ENCODE measurements around the gene ZMYND15. TPM values are rescaled to one million over a fixed set of nuclear protein-coding genes. Genes with fewer than 3 reads are reported as not detected.

Gene ZMYND15
- total and polyA plus RNA-seq, 2 of the 13 experiments (the other 11 are each of a cell fraction or from before 2014, with no cell fraction given), result 0.24 to 2.7 TPM

DNA sequence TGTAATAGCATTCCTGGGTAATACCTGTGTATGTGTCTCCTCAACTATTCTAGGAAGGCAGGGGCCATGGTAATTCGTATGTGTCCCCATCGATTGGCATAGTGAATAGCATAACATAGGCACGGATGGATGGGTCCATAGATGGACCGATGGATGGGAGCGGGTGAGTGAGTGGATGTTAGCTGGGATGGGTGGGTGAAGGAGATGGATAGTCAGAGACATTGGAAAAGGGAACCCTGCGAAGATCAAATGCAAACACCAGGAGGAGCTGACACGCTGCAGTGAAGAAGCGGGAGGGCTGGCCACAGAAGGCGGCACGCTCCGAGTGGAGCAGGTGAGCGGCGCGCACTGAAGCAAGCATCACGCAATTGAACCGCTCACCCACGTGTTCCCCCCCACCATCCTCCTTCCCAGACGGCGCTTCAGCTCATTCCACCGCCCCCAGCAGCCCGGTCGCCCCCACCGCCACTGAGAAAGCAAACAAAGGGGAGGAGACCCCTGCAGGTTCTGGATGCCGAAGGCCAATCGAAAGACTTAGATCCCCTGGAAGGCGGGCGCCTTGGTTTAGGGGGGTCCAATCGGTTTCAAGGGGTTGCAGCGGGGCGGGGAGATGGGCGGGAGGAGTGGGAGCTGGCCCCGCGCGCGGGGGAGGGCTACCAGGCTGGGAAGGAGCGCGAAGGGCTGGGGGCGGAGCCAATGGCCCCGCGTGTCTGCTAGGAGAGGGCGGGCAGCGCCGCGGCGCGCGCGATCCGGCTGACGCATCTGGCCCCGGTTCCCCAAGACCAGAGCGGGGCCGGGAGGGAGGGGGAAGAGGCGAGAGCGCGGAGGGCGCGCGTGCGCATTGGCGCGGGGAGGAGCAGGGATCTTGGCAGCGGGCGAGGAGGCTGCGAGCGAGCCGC, 29.6 kb upstream of the ZMYND15 start, which contains the start of gene ARRB2 (continued):
- TF ChIP-seq, protein P1, sequence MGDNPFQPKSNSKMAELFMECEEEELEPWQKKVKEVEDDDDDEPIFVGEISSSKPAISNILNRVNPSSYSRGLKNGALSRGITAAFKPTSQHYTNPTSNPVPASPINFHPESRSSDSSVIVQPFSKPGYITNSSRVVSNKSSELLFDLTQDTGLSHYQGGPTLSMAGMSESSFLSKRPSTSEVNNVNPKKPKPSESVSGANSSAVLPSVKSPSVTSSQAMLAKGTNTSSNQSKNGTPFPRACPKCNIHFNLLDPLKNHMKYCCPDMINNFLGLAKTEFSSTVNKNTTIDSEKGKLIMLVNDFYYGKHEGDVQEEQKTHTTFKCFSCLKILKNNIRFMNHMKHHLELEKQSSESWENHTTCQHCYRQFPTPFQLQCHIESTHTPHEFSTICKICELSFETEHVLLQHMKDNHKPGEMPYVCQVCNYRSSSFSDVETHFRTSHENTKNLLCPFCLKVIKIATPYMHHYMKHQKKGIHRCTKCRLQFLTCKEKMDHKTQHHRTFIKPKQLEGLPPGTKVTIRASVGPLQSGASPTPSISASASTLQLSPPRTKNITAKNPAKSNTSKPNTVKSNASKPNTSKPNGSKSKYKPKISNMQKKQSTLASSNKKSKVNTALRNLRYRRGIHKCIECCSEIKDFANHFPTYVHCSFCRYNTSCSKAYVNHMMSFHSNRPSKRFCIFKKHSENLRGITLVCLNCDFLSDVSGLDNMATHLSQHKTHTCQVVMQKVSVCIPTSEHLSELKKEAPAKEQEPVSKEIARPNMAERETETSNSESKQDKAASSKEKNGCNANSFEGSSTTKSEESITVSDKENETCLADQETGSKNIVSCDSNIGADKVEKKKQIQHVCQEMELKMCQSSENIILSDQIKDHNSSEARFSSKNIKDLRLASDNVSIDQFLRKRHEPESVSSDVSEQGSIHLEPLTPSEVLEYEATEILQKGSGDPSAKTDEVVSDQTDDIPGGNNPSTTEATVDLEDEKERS (CRISPR knock-in tag; IDR thresholded peaks at IDR 0.05), result peak; percentile 78; the same call in 1 of the 2 replicates
- TF ChIP-seq, protein P2, sequence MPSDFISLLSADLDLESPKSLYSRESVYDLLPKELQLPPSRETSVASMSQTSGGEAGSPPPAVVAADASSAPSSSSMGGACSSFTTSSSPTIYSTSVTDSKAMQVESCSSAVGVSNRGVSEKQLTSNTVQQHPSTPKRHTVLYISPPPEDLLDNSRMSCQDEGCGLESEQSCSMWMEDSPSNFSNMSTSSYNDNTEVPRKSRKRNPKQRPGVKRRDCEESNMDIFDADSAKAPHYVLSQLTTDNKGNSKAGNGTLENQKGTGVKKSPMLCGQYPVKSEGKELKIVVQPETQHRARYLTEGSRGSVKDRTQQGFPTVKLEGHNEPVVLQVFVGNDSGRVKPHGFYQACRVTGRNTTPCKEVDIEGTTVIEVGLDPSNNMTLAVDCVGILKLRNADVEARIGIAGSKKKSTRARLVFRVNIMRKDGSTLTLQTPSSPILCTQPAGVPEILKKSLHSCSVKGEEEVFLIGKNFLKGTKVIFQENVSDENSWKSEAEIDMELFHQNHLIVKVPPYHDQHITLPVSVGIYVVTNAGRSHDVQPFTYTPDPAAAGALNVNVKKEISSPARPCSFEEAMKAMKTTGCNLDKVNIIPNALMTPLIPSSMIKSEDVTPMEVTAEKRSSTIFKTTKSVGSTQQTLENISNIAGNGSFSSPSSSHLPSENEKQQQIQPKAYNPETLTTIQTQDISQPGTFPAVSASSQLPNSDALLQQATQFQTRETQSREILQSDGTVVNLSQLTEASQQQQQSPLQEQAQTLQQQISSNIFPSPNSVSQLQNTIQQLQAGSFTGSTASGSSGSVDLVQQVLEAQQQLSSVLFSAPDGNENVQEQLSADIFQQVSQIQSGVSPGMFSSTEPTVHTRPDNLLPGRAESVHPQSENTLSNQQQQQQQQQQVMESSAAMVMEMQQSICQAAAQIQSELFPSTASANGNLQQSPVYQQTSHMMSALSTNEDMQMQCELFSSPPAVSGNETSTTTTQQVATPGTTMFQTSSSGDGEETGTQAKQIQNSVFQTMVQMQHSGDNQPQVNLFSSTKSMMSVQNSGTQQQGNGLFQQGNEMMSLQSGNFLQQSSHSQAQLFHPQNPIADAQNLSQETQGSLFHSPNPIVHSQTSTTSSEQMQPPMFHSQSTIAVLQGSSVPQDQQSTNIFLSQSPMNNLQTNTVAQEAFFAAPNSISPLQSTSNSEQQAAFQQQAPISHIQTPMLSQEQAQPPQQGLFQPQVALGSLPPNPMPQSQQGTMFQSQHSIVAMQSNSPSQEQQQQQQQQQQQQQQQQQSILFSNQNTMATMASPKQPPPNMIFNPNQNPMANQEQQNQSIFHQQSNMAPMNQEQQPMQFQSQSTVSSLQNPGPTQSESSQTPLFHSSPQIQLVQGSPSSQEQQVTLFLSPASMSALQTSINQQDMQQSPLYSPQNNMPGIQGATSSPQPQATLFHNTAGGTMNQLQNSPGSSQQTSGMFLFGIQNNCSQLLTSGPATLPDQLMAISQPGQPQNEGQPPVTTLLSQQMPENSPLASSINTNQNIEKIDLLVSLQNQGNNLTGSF (CRISPR knock-in tag; IDR thresholded peaks at IDR 0.05), result no peak
- no peak for TF ChIP-seq ISX (CRISPR knock-in tag; conservative IDR thresholded peaks at IDR 0.05)
- TF ChIP-seq, protein P3, sequence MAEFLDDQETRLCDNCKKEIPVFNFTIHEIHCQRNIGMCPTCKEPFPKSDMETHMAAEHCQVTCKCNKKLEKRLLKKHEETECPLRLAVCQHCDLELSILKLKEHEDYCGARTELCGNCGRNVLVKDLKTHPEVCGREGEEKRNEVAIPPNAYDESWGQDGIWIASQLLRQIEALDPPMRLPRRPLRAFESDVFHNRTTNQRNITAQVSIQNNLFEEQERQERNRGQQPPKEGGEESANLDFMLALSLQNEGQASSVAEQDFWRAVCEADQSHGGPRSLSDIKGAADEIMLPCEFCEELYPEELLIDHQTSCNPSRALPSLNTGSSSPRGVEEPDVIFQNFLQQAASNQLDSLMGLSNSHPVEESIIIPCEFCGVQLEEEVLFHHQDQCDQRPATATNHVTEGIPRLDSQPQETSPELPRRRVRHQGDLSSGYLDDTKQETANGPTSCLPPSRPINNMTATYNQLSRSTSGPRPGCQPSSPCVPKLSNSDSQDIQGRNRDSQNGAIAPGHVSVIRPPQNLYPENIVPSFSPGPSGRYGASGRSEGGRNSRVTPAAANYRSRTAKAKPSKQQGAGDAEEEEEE (CRISPR knock-in tag; IDR thresholded peaks at IDR 0.05; ENCODE audit: borderline replicate concordance), result no peak
- TF ChIP-seq ZNF891 (CRISPR knock-in tag; IDR thresholded peaks at IDR 0.05), result no peak
- TF ChIP-seq DPF2 (CRISPR knock-in tag; IDR thresholded peaks at IDR 0.05; ENCODE audit: borderline replicate concordance, low read depth), result no peak
- no peak for TF ChIP-seq SETDB1 (CRISPR knock-in tag; IDR thresholded peaks at IDR 0.05; ENCODE audit: borderline replicate concordance)
- TF ChIP-seq, protein P4, sequence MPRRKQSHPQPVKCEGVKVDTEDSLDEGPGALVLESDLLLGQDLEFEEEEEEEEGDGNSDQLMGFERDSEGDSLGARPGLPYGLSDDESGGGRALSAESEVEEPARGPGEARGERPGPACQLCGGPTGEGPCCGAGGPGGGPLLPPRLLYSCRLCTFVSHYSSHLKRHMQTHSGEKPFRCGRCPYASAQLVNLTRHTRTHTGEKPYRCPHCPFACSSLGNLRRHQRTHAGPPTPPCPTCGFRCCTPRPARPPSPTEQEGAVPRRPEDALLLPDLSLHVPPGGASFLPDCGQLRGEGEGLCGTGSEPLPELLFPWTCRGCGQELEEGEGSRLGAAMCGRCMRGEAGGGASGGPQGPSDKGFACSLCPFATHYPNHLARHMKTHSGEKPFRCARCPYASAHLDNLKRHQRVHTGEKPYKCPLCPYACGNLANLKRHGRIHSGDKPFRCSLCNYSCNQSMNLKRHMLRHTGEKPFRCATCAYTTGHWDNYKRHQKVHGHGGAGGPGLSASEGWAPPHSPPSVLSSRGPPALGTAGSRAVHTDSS (CRISPR knock-in tag; conservative IDR thresholded peaks at IDR 0.05), result no peak
- no peak; the same call in 1 of the 2 replicates for TF ChIP-seq ZNF292 (CRISPR knock-in tag; IDR thresholded peaks at IDR 0.05; ENCODE audit: borderline replicate concordance, low read depth)
- TF ChIP-seq MXI1 (IDR thresholded peaks at IDR 0.05; ENCODE audit: borderline replicate concordance, low read depth, low read length), result peak; percentile 78; the same call in 1 of the 3 replicates
- no peak for TF ChIP-seq ZFP90 (CRISPR knock-in tag; IDR thresholded peaks at IDR 0.05; ENCODE audit: borderline replicate concordance)
- TF ChIP-seq, protein P5, sequence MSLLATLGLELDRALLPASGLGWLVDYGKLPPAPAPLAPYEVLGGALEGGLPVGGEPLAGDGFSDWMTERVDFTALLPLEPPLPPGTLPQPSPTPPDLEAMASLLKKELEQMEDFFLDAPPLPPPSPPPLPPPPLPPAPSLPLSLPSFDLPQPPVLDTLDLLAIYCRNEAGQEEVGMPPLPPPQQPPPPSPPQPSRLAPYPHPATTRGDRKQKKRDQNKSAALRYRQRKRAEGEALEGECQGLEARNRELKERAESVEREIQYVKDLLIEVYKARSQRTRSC (CRISPR knock-in tag; IDR thresholded peaks at IDR 0.05; ENCODE audit: low read depth), result no peak
- no peak for TF ChIP-seq ZNF468 (CRISPR knock-in tag; IDR thresholded peaks at IDR 0.05)
- TF ChIP-seq PHF21A (CRISPR knock-in tag; IDR thresholded peaks at IDR 0.05), result peak; percentile 44
- no peak for TF ChIP-seq RFX3 (CRISPR knock-in tag; IDR thresholded peaks at IDR 0.05)
